AG04450 (cell line): ENCODE data around the gene ABLIM2. TPM values are rescaled to one million over a fixed set of nuclear protein-coding genes. Genes with fewer than 3 reads are reported as not detected.

Experiments used
- CTCF ChIA-PET: fragments of 300-600, 350-600 bp; formaldehyde crosslinking; extraction: SDS; loops from one replicate; lab custom pipeline; 2022; ENCODE audit warnings: antibody characterized with exemption, inconsistent platforms; lab: Charles Lee
- POLR2A ChIA-PET: fragments of 350-600 bp; formaldehyde crosslinking; extraction: SDS; loops from one replicate; lab custom pipeline; 2021; ENCODE audit warnings: antibody characterized with exemption, inconsistent platforms; lab: Yijun Ruan, JAX
- DNase-seq: peaks from one replicate; pipeline ENCODE4 v3.0.0-alpha.2; 2011; ENCODE audit warnings: low read depth, low spot score
- H3K27ac ChIP-seq: one replicate; pipeline ENCODE4 v1.5.1; 2012; ENCODE audit warnings: low read depth, low read length, control low read depth
- H3K27me3 ChIP-seq: one replicate; pipeline ENCODE4 v1.6.0; 2012; ENCODE audit warnings: low read length; ENCODE audit not compliant: control insufficient read depth, insufficient read depth
- H3K4me3 ChIP-seq: 2 replicates; pipeline ENCODE4 v1.5.1; 2011; ENCODE audit warnings: mild to moderate bottlenecking, low read depth, low read length, control low read depth
- H3K9me3 ChIP-seq: 2 replicates; pipeline ENCODE4 v1.5.1; 2012; ENCODE audit warnings: low read length; ENCODE audit not compliant: control insufficient read depth, insufficient read depth
- CTCF ChIP-seq: IDR thresholded peaks from 2 replicates; pipeline ENCODE4 v1.5.1; 2011; ENCODE audit warnings: low read depth, low read length, control low read depth, inconsistent platforms
- polyA plus RNA-seq: library from polyadenylated mRNA; depleted of rRNA; stranded (reverse); fragments of >200 nt; gene quantifications from 2 replicates; pipeline ENCODE4 v1.2.3, GENCODE V29; 2011

ABLIM2 gene
- polyA plus RNA-seq, 1 experiment = not detected

GRCh38 chr4:8119877-8120276 is 38.7 kb downstream of the ABLIM2 start:
- Histone ChIP-seq H3K4me3 (no peak overlapping the region), H3K27ac (no peak overlapping the region), H3K9me3 (no peaks in the 10 kb centered on the region; the same call in 1 of the 2 replicates), H3K27me3 (peaks cover 15% of the 10 kb centered on the region)
- no peak for TF ChIP-seq CTCF
- ChIA-PET POLR2A (no interaction called here), CTCF (no interaction called here)
- no peak for DNase-seq

GRCh38 chr4:8118531-8118930 is 40.1 kb downstream of the ABLIM2 start:
- H3K4me3 ChIP-seq = no peak overlapping the region
- no peak overlapping the region for H3K27ac ChIP-seq
- H3K9me3 ChIP-seq = no peaks in the 10 kb centered on the region; the same call in 1 of the 2 replicates
- DNase-seq = no peak
- ChIA-PET CTCF (interaction anchor here (0.6 kb wide), 1 partner anchor 516 kb away, joined by 3 read pairs; no protein-coding TSS in a partner anchor), POLR2A (no interaction called here)
- H3K27me3 ChIP-seq = peaks cover 10% of the 10 kb centered on the region
- TF ChIP-seq CTCF = no peak

- CTCF ChIA-PET = interaction anchor here (0.6 kb wide), 1 partner anchor 515 kb away, joined by 3 read pairs; no protein-coding TSS in a partner anchor
- H3K27ac ChIP-seq = no peak overlapping the region
- POLR2A ChIA-PET = no interaction called here
- H3K27me3 ChIP-seq = peaks cover 6% of the 10 kb centered on the region
- no peak for DNase-seq
- H3K4me3 ChIP-seq = no peak overlapping the region
- TF ChIP-seq CTCF = no peak
- H3K9me3 ChIP-seq = no peaks in the 10 kb centered on the region; the same call in 1 of the 2 replicates
Observed at GRCh38 chr4:8118035-8118434, 40.6 kb downstream of the ABLIM2 start.

GRCh38 chr4:8117278-8117682 is 41.3 kb downstream of the ABLIM2 start:
- TF ChIP-seq CTCF = no peak
- ChIA-PET POLR2A (no interaction called here), CTCF (no interaction called here)
- Histone ChIP-seq H3K9me3 (no peaks in the 10 kb centered on the region; the same call in 1 of the 2 replicates), H3K27me3 (peaks cover 12% of the 10 kb centered on the region), H3K4me3 (no peak overlapping the region), H3K27ac (no peak overlapping the region)
- no peak for DNase-seq

- Histone ChIP-seq H3K9me3 (no peaks in the 10 kb centered on the region; the same call in 1 of the 2 replicates), H3K4me3 (no peak overlapping the region), H3K27me3 (peaks cover 19% of the 10 kb centered on the region), H3K27ac (no peak overlapping the region)
- CTCF ChIA-PET = no interaction called here
- POLR2A ChIA-PET = no interaction called here
- no peak for DNase-seq
- TF ChIP-seq CTCF = no peak
Observed at GRCh38 chr4:8115916-8116315, 42.7 kb downstream of the ABLIM2 start.
